Natural killer cell (primary cell): ENCODE measurements around the gene LEMD2. TPM values are rescaled to one million over a fixed set of nuclear protein-coding genes. Genes with fewer than 3 reads are reported as not detected.

Experiments
- ATAC-seq, 3 donors: fragments of 150-1000 bp in 2 of 3; fragments of 200-7000 bp in 1 of 3; cut with Tn5 transposase; 1 replicate in 1 of 3; 2 replicates in 2 of 3; pipeline ENCODE4 v1.10.0; 2021; ENCODE audit warnings: mild to moderate bottlenecking in 2 of 3, moderate library complexity in 2 of 3
- DNase-seq, 2 donors: peaks; one replicate each; pipeline versions ENCODE4 v3.0.0 to v3.0.0-alpha.2; 2013 to 2021; ENCODE audit warnings: mixed read lengths in 1 of 2
- H3K27ac ChIP-seq: one replicate; pipeline ENCODE4 v1.5.1; 2013; ENCODE audit warnings: mild to moderate bottlenecking, low read length
- H3K27me3 ChIP-seq: one replicate; pipeline ENCODE4 v1.6.1; 2013; ENCODE audit warnings: low read length; ENCODE audit not compliant: control insufficient read depth, insufficient read depth
- H3K36me3 ChIP-seq: one replicate; pipeline ENCODE4 v1.6.1; 2013; ENCODE audit warnings: low read length; ENCODE audit not compliant: control insufficient read depth, insufficient read depth
- H3K4me1 ChIP-seq: one replicate; pipeline ENCODE4 v1.6.1; 2013; ENCODE audit warnings: low read length; ENCODE audit not compliant: control insufficient read depth, insufficient read depth
- H3K4me3 ChIP-seq: one replicate; pipeline ENCODE4 v1.5.1; 2013; ENCODE audit warnings: low read length
- H3K9me3 ChIP-seq: one replicate; pipeline ENCODE4 v1.6.1; 2013; ENCODE audit warnings: low read length; ENCODE audit not compliant: control insufficient read depth, insufficient read depth
- H3K27ac Mint-ChIP-seq, 2 donors: one replicate each; pipeline ENCODE4 v1.8.0; 2022; ENCODE audit warnings: mild to moderate bottlenecking in 2 of 2, mixed read lengths in 2 of 2, moderate library complexity in 1 of 2
- H3K27me3 Mint-ChIP-seq, 2 donors: one replicate each; pipeline ENCODE4 v1.8.0; 2022; ENCODE audit warnings: low read depth in 2 of 2, mixed read lengths in 2 of 2
- H3K36me3 Mint-ChIP-seq: one replicate; pipeline ENCODE4 v1.8.0; 2022; ENCODE audit warnings: mixed read lengths
- H3K4me1 Mint-ChIP-seq, 2 donors: one replicate each; pipeline ENCODE4 v1.8.0; 2022; ENCODE audit warnings: mixed read lengths in 2 of 2
- H3K4me3 Mint-ChIP-seq: one replicate; pipeline ENCODE4 v1.8.0; 2022; ENCODE audit warnings: mild to moderate bottlenecking, moderate library complexity, mixed read lengths
- H3K9me3 Mint-ChIP-seq, 2 donors: one replicate each; pipeline ENCODE4 v1.8.0; 2022; ENCODE audit warnings: mixed read lengths in 2 of 2
- CTCF ChIP-seq: fragments of 200-600 bp; IDR thresholded peaks from one replicate; pipeline ENCODE4 v1.8.0; 2022; ENCODE audit warnings: antibody characterized with exemption
- WGBS: methylation state at CpG from one replicate; pipeline ENCODE4 v1.1.7; 2013; ENCODE audit warnings: missing lambda C conversion rate; ENCODE audit not compliant: insufficient coverage; 5-methylcytosine and 5-hydroxymethylcytosine counted together
- intact Hi-C: fragments of 100-400 bp; cut with micrococcal nuclease; formaldehyde crosslinking; loops from one replicate; pipeline ENCODE4 v1.14.2; 2022
- total RNA-seq, 4 donors: library from RNA; stranded (reverse); fragments of 120-200 nt in 1 of 4; gene quantifications; one replicate each; pipeline versions ENCODE4 v1.2.3 to v1.2.4, GENCODE V29; 2013 to 2022

The LEMD2 gene
- total RNA-seq, 3 donors from 2014 or later (not counting 1 experiment from before 2014, with no cell fraction given) = 109 to 133 (median 121) TPM

- H3K27me3 Mint-ChIP-seq = peaks cover 30 to 47% of the 10 kb centered on the region in 2 donors
- no peak for DNase-seq
- TF ChIP-seq CTCF = no peak
- H3K4me3 ChIP-seq = no peak overlapping the region
- no peaks in the 10 kb centered on the region for H3K36me3 Mint-ChIP-seq
- H3K4me3 Mint-ChIP-seq = no peak overlapping the region
- no peak for ATAC-seq
- H3K27me3 ChIP-seq = no peaks in the 10 kb centered on the region
- WGBS = 83% methylated on average over 13 of the region's 14 CpGs
- no peaks in the 10 kb centered on the region for H3K36me3 ChIP-seq
- no peaks in the 10 kb centered on the region for H3K4me1 ChIP-seq
- no peak overlapping the region for H3K27ac ChIP-seq
- H3K27ac Mint-ChIP-seq = no peak overlapping the region
- no peaks in the 10 kb centered on the region for H3K4me1 Mint-ChIP-seq
- H3K9me3 Mint-ChIP-seq = no peaks in the 10 kb centered on the region
- intact Hi-C loops = no loop called here
- H3K9me3 ChIP-seq = no peaks in the 10 kb centered on the region
Observed at GRCh38 chr6:33827546-33828451, 38.9 kb upstream of the LEMD2 start.

- DNase-seq = no peak
- Mint-ChIP-seq H3K9me3 (no peaks in the 10 kb centered on the region), H3K4me3 (no peak overlapping the region), H3K36me3 (no peaks in the 10 kb centered on the region), H3K27ac (no peak overlapping the region), H3K4me1 (no peaks in the 10 kb centered on the region), H3K27me3 (peaks cover 33 to 50% of the 10 kb centered on the region in 2 donors)
- 28% methylated on average over 2 of the region's 2 CpGs for WGBS
- Histone ChIP-seq H3K4me1 (no peaks in the 10 kb centered on the region), H3K27ac (no peak overlapping the region), H3K27me3 (no peaks in the 10 kb centered on the region), H3K4me3 (no peak overlapping the region), H3K9me3 (no peaks in the 10 kb centered on the region), H3K36me3 (no peaks in the 10 kb centered on the region)
- no peak for ATAC-seq
- intact Hi-C loops = no loop called here
- no peak for TF ChIP-seq CTCF
Observed at GRCh38 chr6:33826537-33826936, 37.6 kb upstream of the LEMD2 start.

- DNase-seq (no peak), ATAC-seq (no peak)
- Mint-ChIP-seq H3K4me3 (no peak overlapping the region), H3K9me3 (no peaks in the 10 kb centered on the region), H3K36me3 (no peaks in the 10 kb centered on the region), H3K4me1 (no peaks in the 10 kb centered on the region), H3K27ac (no peak overlapping the region), H3K27me3 (peaks cover 23 to 42% of the 10 kb centered on the region in 2 donors)
- Histone ChIP-seq H3K27ac (no peak overlapping the region), H3K36me3 (no peaks in the 10 kb centered on the region), H3K9me3 (no peaks in the 10 kb centered on the region), H3K4me3 (no peak overlapping the region), H3K27me3 (peaks cover 2% of the 10 kb centered on the region), H3K4me1 (no peaks in the 10 kb centered on the region)
- intact Hi-C loops = no loop called here
- no peak for TF ChIP-seq CTCF
- WGBS = 93% methylated on average over 15 of the region's 15 CpGs
Observed at GRCh38 chr6:33824461-33825154, 35.7 kb upstream of the LEMD2 start.
